IPS-20b (cell line): ENCODE measurements around the gene MAGI1.

ENCODE experiments used
- H3K27ac ChIP-seq: one replicate; pipeline ENCODE4 v1.5.1; 2013; ENCODE audit warnings: low read length
- H3K27me3 ChIP-seq: 2 replicates; pipeline ENCODE4 v1.6.1; 2013; ENCODE audit warnings: mild to moderate bottlenecking, low read length, inconsistent platforms; ENCODE audit not compliant: insufficient read depth
- H3K36me3 ChIP-seq: 2 replicates; pipeline ENCODE4 v1.6.1; 2013; ENCODE audit warnings: low read depth, mild to moderate bottlenecking, inconsistent platforms, low read length, moderate library complexity; ENCODE audit not compliant: insufficient read depth
- H3K4me1 ChIP-seq: 2 replicates; pipeline ENCODE4 v1.6.1; 2013; ENCODE audit warnings: mild to moderate bottlenecking, control low read depth, inconsistent platforms, low read length, moderate library complexity; ENCODE audit not compliant: insufficient read depth
- H3K4me3 ChIP-seq: 2 replicates; pipeline ENCODE4 v1.5.1; 2013; ENCODE audit warnings: mild to moderate bottlenecking, low read length, inconsistent platforms
- H3K9ac ChIP-seq: 2 replicates; pipeline ENCODE4 v1.6.1; 2013; ENCODE audit warnings: low read depth, mild to moderate bottlenecking, inconsistent platforms, low read length, moderate library complexity
- H3K9me3 ChIP-seq: 2 replicates; pipeline ENCODE4 v1.6.1; 2013; ENCODE audit warnings: mild to moderate bottlenecking, low read depth, low read length, inconsistent platforms; ENCODE audit not compliant: insufficient read depth

The MAGI1 gene

GRCh38 chr3:65639444-65639843, 399.3 kb downstream of the MAGI1 start:
- peaks cover 19% of the 10 kb centered on the region for H3K4me1 ChIP-seq
- H3K4me3 ChIP-seq = no peak overlapping the region
- no peak overlapping the region for H3K9ac ChIP-seq
- no peak overlapping the region for H3K27ac ChIP-seq
- H3K9me3 ChIP-seq = no peaks in the 10 kb centered on the region
- no peaks in the 10 kb centered on the region for H3K36me3 ChIP-seq
- H3K27me3 ChIP-seq = no peaks in the 10 kb centered on the region

GRCh38 chr3:65638301-65638700, 400.4 kb downstream of the MAGI1 start:
- no peaks in the 10 kb centered on the region for H3K9me3 ChIP-seq
- H3K4me3 ChIP-seq = no peak overlapping the region
- no peaks in the 10 kb centered on the region for H3K36me3 ChIP-seq
- peaks cover 18% of the 10 kb centered on the region for H3K4me1 ChIP-seq
- no peaks in the 10 kb centered on the region for H3K27me3 ChIP-seq
- H3K27ac ChIP-seq = no peak overlapping the region
- H3K9ac ChIP-seq = no peak overlapping the region

- no peaks in the 10 kb centered on the region for H3K36me3 ChIP-seq
Measured at GRCh38 chr3:65636326-65636725, 402.4 kb downstream of the MAGI1 start.

GRCh38 chr3:65635657-65636056, 403.1 kb downstream of the MAGI1 start:
- no peaks in the 10 kb centered on the region for H3K27me3 ChIP-seq
- H3K4me3 ChIP-seq = no peak overlapping the region
- H3K36me3 ChIP-seq = no peaks in the 10 kb centered on the region
- H3K9me3 ChIP-seq = no peaks in the 10 kb centered on the region
- no peak overlapping the region for H3K9ac ChIP-seq
- peaks cover 11% of the 10 kb centered on the region for H3K4me1 ChIP-seq
- no peak overlapping the region for H3K27ac ChIP-seq

More at GRCh38 chr3:65636326-65636725, 402.4 kb downstream of the MAGI1 start:
- no peak overlapping the region for H3K4me3 ChIP-seq
- H3K9me3 ChIP-seq = no peaks in the 10 kb centered on the region
- H3K27me3 ChIP-seq = no peaks in the 10 kb centered on the region
- no peak overlapping the region for H3K27ac ChIP-seq
- H3K4me1 ChIP-seq = peaks cover 15% of the 10 kb centered on the region
- H3K9ac ChIP-seq = no peak overlapping the region

GRCh38 chr3:65633018-65633638, 405.6 kb downstream of the MAGI1 start:
- no peaks in the 10 kb centered on the region for H3K36me3 ChIP-seq
- H3K27ac ChIP-seq = no peak overlapping the region
- no peak overlapping the region for H3K9ac ChIP-seq
- H3K9me3 ChIP-seq = no peaks in the 10 kb centered on the region
- H3K4me3 ChIP-seq = no peak overlapping the region
- H3K4me1 ChIP-seq = peaks cover 6% of the 10 kb centered on the region; the same call in 1 of the 2 replicates
- H3K27me3 ChIP-seq = no peaks in the 10 kb centered on the region

- Histone ChIP-seq H3K9me3 (no peaks in the 10 kb centered on the region), H3K27me3 (no peaks in the 10 kb centered on the region), H3K27ac (no peak overlapping the region), H3K9ac (no peak overlapping the region), H3K4me1 (peaks cover 6% of the 10 kb centered on the region; the same call in 1 of the 2 replicates), H3K36me3 (no peaks in the 10 kb centered on the region), H3K4me3 (no peak overlapping the region)
Measured at GRCh38 chr3:65632414-65632813, 406.3 kb downstream of the MAGI1 start.

GRCh38 chr3:65628978-65629377, 409.7 kb downstream of the MAGI1 start:
- Histone ChIP-seq H3K9me3 (no peaks in the 10 kb centered on the region), H3K27me3 (no peaks in the 10 kb centered on the region), H3K36me3 (no peaks in the 10 kb centered on the region), H3K4me3 (no peak overlapping the region), H3K9ac (no peak overlapping the region), H3K27ac (no peak overlapping the region), H3K4me1 (peaks cover 10% of the 10 kb centered on the region)

- peaks cover 4% of the 10 kb centered on the region for H3K4me1 ChIP-seq
- H3K27ac ChIP-seq = no peak overlapping the region
- H3K27me3 ChIP-seq = no peaks in the 10 kb centered on the region
- no peaks in the 10 kb centered on the region for H3K36me3 ChIP-seq
- no peaks in the 10 kb centered on the region for H3K9me3 ChIP-seq
- no peak overlapping the region for H3K9ac ChIP-seq
- H3K4me3 ChIP-seq = no peak overlapping the region
Measured at GRCh38 chr3:65627062-65627461, 411.7 kb downstream of the MAGI1 start.

- Histone ChIP-seq H3K36me3 (no peaks in the 10 kb centered on the region), H3K4me1 (peaks cover 4% of the 10 kb centered on the region), H3K9me3 (no peaks in the 10 kb centered on the region), H3K27me3 (no peaks in the 10 kb centered on the region), H3K27ac (no peak overlapping the region), H3K9ac (no peak overlapping the region), H3K4me3 (no peak overlapping the region)
Measured at GRCh38 chr3:65625305-65625704, 413.4 kb downstream of the MAGI1 start.

- H3K9ac ChIP-seq = no peak overlapping the region
- H3K27ac ChIP-seq = no peak overlapping the region
- H3K9me3 ChIP-seq = no peaks in the 10 kb centered on the region
- H3K4me3 ChIP-seq = no peak overlapping the region
- H3K36me3 ChIP-seq = no peaks in the 10 kb centered on the region
- H3K4me1 ChIP-seq = peaks cover 16% of the 10 kb centered on the region
- H3K27me3 ChIP-seq = no peaks in the 10 kb centered on the region
Measured at GRCh38 chr3:65623362-65623761, 415.4 kb downstream of the MAGI1 start.

- Histone ChIP-seq H3K9ac (no peak overlapping the region), H3K4me3 (no peak overlapping the region), H3K36me3 (no peaks in the 10 kb centered on the region), H3K9me3 (no peaks in the 10 kb centered on the region), H3K27ac (no peak overlapping the region), H3K27me3 (no peaks in the 10 kb centered on the region), H3K4me1 (peaks cover 15% of the 10 kb centered on the region)
Measured at GRCh38 chr3:65619888-65620287, 418.8 kb downstream of the MAGI1 start.

- Histone ChIP-seq H3K4me1 (peaks cover 15% of the 10 kb centered on the region), H3K36me3 (no peaks in the 10 kb centered on the region), H3K9ac (no peak overlapping the region), H3K27ac (no peak overlapping the region), H3K27me3 (no peaks in the 10 kb centered on the region), H3K4me3 (no peak overlapping the region), H3K9me3 (no peaks in the 10 kb centered on the region)
Measured at GRCh38 chr3:65619451-65619881, 419.3 kb downstream of the MAGI1 start.
